Mesenchymal stem cell (in vitro differentiated cells and primary cell): ENCODE data around the gene VAPB.

Experiments used
- DNase-seq: peaks from one replicate; pipeline ENCODE4 v3.0.0-alpha.2; 2013
- H2AFZ ChIP-seq: one replicate; pipeline ENCODE4 v1.6.1; 2013; ENCODE audit warnings: low read depth, mild to moderate bottlenecking, control low read depth, inconsistent platforms, low read length, moderate library complexity
- H2AK5ac ChIP-seq: 2 replicates; pipeline ENCODE4 v1.6.1; 2013; ENCODE audit warnings: low read length, moderate library complexity, mild to moderate bottlenecking, inconsistent platforms; ENCODE audit not compliant: severe bottlenecking
- H2BK120ac ChIP-seq: one replicate; pipeline ENCODE4 v1.6.1; 2013; ENCODE audit warnings: low read depth, mild to moderate bottlenecking, inconsistent platforms, low read length, moderate library complexity
- H2BK12ac ChIP-seq, 2 experiments: one replicate each; pipeline ENCODE4 v1.6.1; 2013; ENCODE audit warnings: inconsistent platforms in 2 of 2, low read length in 2 of 2, mild to moderate bottlenecking in 2 of 2, moderate library complexity in 2 of 2, control low read depth in 1 of 2
- H2BK15ac ChIP-seq: one replicate; pipeline ENCODE4 v1.6.1; 2013; ENCODE audit warnings: mild to moderate bottlenecking, low read depth, inconsistent platforms; ENCODE audit not compliant: poor library complexity, severe bottlenecking
- H2BK5ac ChIP-seq: 2 replicates; pipeline ENCODE4 v1.6.1; 2013; ENCODE audit warnings: low read depth, mild to moderate bottlenecking, low read length, control low read depth, inconsistent platforms; ENCODE audit not compliant: poor library complexity, severe bottlenecking
- H3K14ac ChIP-seq, 2 experiments: one replicate each; pipeline ENCODE4 v1.6.1; 2013; ENCODE audit warnings: inconsistent platforms in 2 of 2, low read length in 2 of 2, control low read depth in 1 of 2, mild to moderate bottlenecking in 1 of 2, moderate library complexity in 1 of 2
- H3K18ac ChIP-seq, 2 experiments: one replicate each; pipeline ENCODE4 v1.6.1; 2013; ENCODE audit warnings: inconsistent platforms in 2 of 2, low read length in 2 of 2, control low read depth in 1 of 2, low read depth in 1 of 2, mild to moderate bottlenecking in 1 of 2
- H3K23ac ChIP-seq, 2 experiments: one replicate each; pipeline ENCODE4 v1.6.1; 2013; ENCODE audit warnings: inconsistent platforms in 2 of 2, low read length in 2 of 2, mild to moderate bottlenecking in 2 of 2, moderate library complexity in 2 of 2, control low read depth in 1 of 2
- H3K27ac ChIP-seq: 2 replicates; pipeline ENCODE4 v1.5.1; 2013; ENCODE audit warnings: mild to moderate bottlenecking, moderate library complexity, low read length, control low read depth, inconsistent platforms; ENCODE audit not compliant: poor library complexity, severe bottlenecking
- H3K27me3 ChIP-seq, 2 experiments: 2 replicates each; pipeline versions ENCODE4 v1.6.1 to v1.7.0; 2013; ENCODE audit warnings: low read length in 2 of 2, mild to moderate bottlenecking in 2 of 2, moderate library complexity in 2 of 2, control low read depth in 1 of 2, inconsistent platforms in 1 of 2; ENCODE audit not compliant: control insufficient read depth in 1 of 2, insufficient read depth in 1 of 2
- H3K36me3 ChIP-seq, 2 experiments: 2 replicates each; pipeline versions ENCODE4 v1.6.1 to v1.7.0; 2013; ENCODE audit warnings: low read length in 2 of 2, control low read depth in 1 of 2, inconsistent platforms in 1 of 2, low read depth in 1 of 2, mild to moderate bottlenecking in 1 of 2; ENCODE audit not compliant: insufficient read depth in 2 of 2, control insufficient read depth in 1 of 2
- H3K4ac ChIP-seq, 2 experiments: one replicate each; pipeline ENCODE4 v1.6.1; 2013; ENCODE audit warnings: inconsistent platforms in 2 of 2, low read length in 2 of 2, mild to moderate bottlenecking in 2 of 2, moderate library complexity in 2 of 2, control low read depth in 1 of 2, low read depth in 1 of 2
- H3K4me1 ChIP-seq: 2 replicates; pipeline ENCODE4 v1.6.1; 2013; ENCODE audit warnings: low read depth, low read length, control low read depth; ENCODE audit not compliant: control insufficient read depth, insufficient read depth
- H3K4me2 ChIP-seq: 2 replicates; pipeline ENCODE4 v1.6.1; 2013; ENCODE audit warnings: low read length, mild to moderate bottlenecking, inconsistent platforms; ENCODE audit not compliant: poor library complexity, severe bottlenecking
- H3K4me3 ChIP-seq, 2 experiments: 2 replicates each; pipeline versions ENCODE4 v1.5.1 to v1.7.0; 2013; ENCODE audit warnings: low read length in 2 of 2, mild to moderate bottlenecking in 2 of 2, control low read depth in 1 of 2, low read depth in 1 of 2; ENCODE audit not compliant: insufficient read depth in 1 of 2
- H3K79me1 ChIP-seq: replicated peaks from 2 replicates; pipeline ENCODE4 v1.6.1; 2013; ENCODE audit warnings: mild to moderate bottlenecking, control low read depth, low read length, inconsistent platforms; ENCODE audit not compliant: poor library complexity, severe bottlenecking
- H3K9ac ChIP-seq: 2 replicates; pipeline ENCODE4 v1.7.0; 2013; ENCODE audit warnings: mild to moderate bottlenecking, low read length, moderate library complexity
- H3K9me3 ChIP-seq: 2 replicates; pipeline ENCODE4 v1.7.0; 2013; ENCODE audit warnings: mild to moderate bottlenecking, low read length; ENCODE audit not compliant: control insufficient read depth
- H4K8ac ChIP-seq: one replicate; pipeline ENCODE4 v1.6.1; 2013; ENCODE audit warnings: inconsistent platforms, mild to moderate bottlenecking, low read length, moderate library complexity
- H4K91ac ChIP-seq: one replicate; pipeline ENCODE4 v1.6.1; 2013; ENCODE audit warnings: mild to moderate bottlenecking, low read length, inconsistent platforms
- WGBS: methylation state at CpG from one replicate; pipeline ENCODE4 v1.1.7; 2013; ENCODE audit warnings: mixed read lengths; 5-methylcytosine and 5-hydroxymethylcytosine counted together

The VAPB gene

GRCh38 chr20:58384821-58385220 is 4.2 kb upstream of the VAPB start:
- no peak overlapping the region for H4K8ac ChIP-seq
- H2AK5ac ChIP-seq, result no peak overlapping the region
- H3K4ac ChIP-seq, result no peak overlapping the region
- no peak overlapping the region for H3K9ac ChIP-seq
- peaks cover 9% of the 10 kb centered on the region for H3K9me3 ChIP-seq
- H3K4me3 ChIP-seq, result no peak overlapping the region
- no peak for DNase-seq
- no peak overlapping the region for H3K4me2 ChIP-seq
- no peak overlapping the region for H2AFZ ChIP-seq
- H3K14ac ChIP-seq, result no peak overlapping the region
- H3K79me1 ChIP-seq, result no peaks in the 10 kb centered on the region
- H2BK12ac ChIP-seq, result no peak overlapping the region
- H3K18ac ChIP-seq, result no peak overlapping the region
- 86% methylated on average over 5 of the region's 5 CpGs for WGBS
- no peak overlapping the region for H4K91ac ChIP-seq
- no peak overlapping the region for H3K27ac ChIP-seq
- H2BK15ac ChIP-seq, result peak overlapping the region; percentile 37
- H3K36me3 ChIP-seq, result no peaks in the 10 kb centered on the region
- no peak overlapping the region for H2BK5ac ChIP-seq
- peaks cover 0 to 4% of the 10 kb centered on the region in 2 experiments for H3K27me3 ChIP-seq
- no peak overlapping the region for H2BK120ac ChIP-seq
- no peak overlapping the region for H3K23ac ChIP-seq
- H3K4me1 ChIP-seq, result no peaks in the 10 kb centered on the region

- peaks cover 4 to 23% of the 10 kb centered on the region in 2 experiments for H3K36me3 ChIP-seq
- H3K9me3 ChIP-seq, result peaks cover 3% of the 10 kb centered on the region
- H3K4me2 ChIP-seq, result no peak overlapping the region
- H2BK15ac ChIP-seq, result no peak overlapping the region
- no peak overlapping the region for H3K27ac ChIP-seq
- no CpG with 5 or more reads among the region's 4 CpGs for WGBS
- peak overlapping the region in 1 of 2 experiments; percentile 78 for H3K4me3 ChIP-seq
- no peak overlapping the region for H2AFZ ChIP-seq
- H4K91ac ChIP-seq, result no peak overlapping the region
- H2BK120ac ChIP-seq, result no peak overlapping the region
- H3K14ac ChIP-seq, result no peak overlapping the region
- DNase-seq, result no peak
- peaks cover 6% of the 10 kb centered on the region for H3K4me1 ChIP-seq
- H3K9ac ChIP-seq, result peak overlapping the region; percentile 90
- H3K27me3 ChIP-seq, result no peaks in the 10 kb centered on the region
- no peak overlapping the region for H2BK12ac ChIP-seq
- no peaks in the 10 kb centered on the region for H3K79me1 ChIP-seq
- no peak overlapping the region for H2BK5ac ChIP-seq
- no peak overlapping the region for H2AK5ac ChIP-seq
- H3K4ac ChIP-seq, result no peak overlapping the region
- H3K23ac ChIP-seq, result no peak overlapping the region
- H4K8ac ChIP-seq, result no peak overlapping the region
- H3K18ac ChIP-seq, result no peak overlapping the region
Measured at GRCh38 chr20:58388028-58388601, 914 bp upstream of the VAPB start.

DNA sequence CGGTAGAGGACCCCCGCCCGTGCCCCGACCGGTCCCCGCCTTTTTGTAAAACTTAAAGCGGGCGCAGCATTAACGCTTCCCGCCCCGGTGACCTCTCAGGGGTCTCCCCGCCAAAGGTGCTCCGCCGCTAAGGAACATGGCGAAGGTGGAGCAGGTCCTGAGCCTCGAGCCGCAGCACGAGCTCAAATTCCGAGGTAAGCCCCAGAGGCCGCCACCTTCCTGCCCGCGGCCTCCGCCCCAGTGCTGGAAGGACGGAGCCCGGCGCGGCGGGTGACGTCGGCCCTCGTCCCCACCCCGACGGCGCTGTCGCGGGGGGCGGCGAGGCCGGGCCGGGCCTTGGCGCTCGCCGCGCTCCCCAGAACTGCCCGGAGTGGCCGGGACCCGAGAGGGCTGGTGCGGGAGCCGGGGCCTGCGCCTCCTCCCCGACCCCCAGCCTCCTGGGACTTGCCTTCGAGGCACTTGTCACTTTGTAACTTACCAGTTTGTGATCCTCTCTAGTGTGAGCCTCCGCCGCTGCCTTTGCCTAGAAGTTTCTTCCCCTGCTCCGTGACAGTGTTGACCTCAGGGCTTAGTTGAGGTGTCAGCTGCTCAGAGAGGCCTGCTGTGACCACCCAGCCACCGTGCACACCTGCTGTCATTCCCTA is 417 bp downstream of the VAPB start:
- Histone ChIP-seq H2AK5ac (no peak overlapping the region), H3K79me1 (no peaks in the 10 kb centered on the region), H3K4ac (peak overlapping the region; percentile 20 to 98), H3K27ac (peak overlapping the region; percentile 86), H4K91ac (peak overlapping the region; percentile 97), H2AFZ (peak overlapping the region; percentile 95), H3K9ac (peak overlapping the region; percentile 96), H3K18ac (peak overlapping the region; percentile 97 to 100), H3K4me2 (peak overlapping the region; percentile 73), H3K23ac (peak overlapping the region in 1 of 2 experiments; percentile 99), H4K8ac (peak overlapping the region; percentile 94), H2BK12ac (peak overlapping the region in 1 of 2 experiments; percentile 66), H3K4me3 (peak overlapping the region; percentile 91 to 98), H2BK5ac (peak overlapping the region; percentile 15), H2BK15ac (no peak overlapping the region), H3K14ac (peak overlapping the region; percentile 47 to 99), H3K9me3 (peaks cover 3% of the 10 kb centered on the region), H3K27me3 (no peaks in the 10 kb centered on the region), H3K36me3 (peaks cover 4 to 26% of the 10 kb centered on the region in 2 experiments), H3K4me1 (peaks cover 7% of the 10 kb centered on the region), H2BK120ac (peak overlapping the region; percentile 78)
- DNase-seq, result peak; percentile 67
- WGBS, result 1% methylated on average over 53 of the region's 56 CpGs

GRCh38 chr20:58389968-58390658 is 1.1 kb downstream of the VAPB start:
- no peak overlapping the region for H2AK5ac ChIP-seq
- peak overlapping the region; percentile 73 for H3K4me2 ChIP-seq

More at GRCh38 chr20:58389968-58390658, 1.1 kb downstream of the VAPB start:
- 76% methylated on average over 15 of the region's 17 CpGs for WGBS
- H3K79me1 ChIP-seq, result no peaks in the 10 kb centered on the region
- H3K18ac ChIP-seq, result peak overlapping the region; percentile 83 to 97
- peak overlapping the region; percentile 91 to 98 for H3K4me3 ChIP-seq
- H3K9me3 ChIP-seq, result peaks cover 3% of the 10 kb centered on the region
- peak overlapping the region; percentile 20 to 98 for H3K4ac ChIP-seq
- no peak for DNase-seq
- H3K9ac ChIP-seq, result peak overlapping the region; percentile 96
- H3K4me1 ChIP-seq, result peaks cover 7% of the 10 kb centered on the region
- no peak overlapping the region for H2BK15ac ChIP-seq
- peak overlapping the region in 1 of 2 experiments; percentile 29 for H3K23ac ChIP-seq
- no peak overlapping the region for H2BK12ac ChIP-seq
- no peak overlapping the region for H2BK5ac ChIP-seq
- H2AFZ ChIP-seq, result no peak overlapping the region
- H3K14ac ChIP-seq, result peak overlapping the region in 1 of 2 experiments; percentile 98
- H2BK120ac ChIP-seq, result no peak overlapping the region
- H4K8ac ChIP-seq, result peak overlapping the region; percentile 66
- no peaks in the 10 kb centered on the region for H3K27me3 ChIP-seq
- no peak overlapping the region for H3K27ac ChIP-seq
- peak overlapping the region; percentile 28 for H4K91ac ChIP-seq
- H3K36me3 ChIP-seq, result peaks cover 4 to 26% of the 10 kb centered on the region in 2 experiments
